ES-I3 (cell line): ENCODE results near the gene MIPOL1.

ENCODE experiments used
- H3K36me3 ChIP-seq: 2 replicates; pipeline ENCODE4 v1.6.1; 2013; ENCODE audit warnings: mild to moderate bottlenecking, low read length, control low read depth, moderate library complexity; ENCODE audit not compliant: insufficient read depth
- H3K4me1 ChIP-seq: 2 replicates; pipeline ENCODE4 v1.6.1; 2013; ENCODE audit warnings: mild to moderate bottlenecking, control low read depth, low read length; ENCODE audit not compliant: insufficient read depth
- H3K9ac ChIP-seq: 2 replicates; pipeline ENCODE4 v1.6.1; 2013; ENCODE audit warnings: low read depth, mild to moderate bottlenecking, low read length, moderate library complexity
- H3K9me3 ChIP-seq: 2 replicates; pipeline ENCODE4 v1.6.1; 2013; ENCODE audit warnings: mild to moderate bottlenecking, low read length, moderate library complexity; ENCODE audit not compliant: control insufficient read depth, insufficient read depth

The MIPOL1 gene

GRCh38 chr14:37571391-37571790 is 373.7 kb downstream of the MIPOL1 start:
- Histone ChIP-seq H3K9me3 (no peaks in the 10 kb centered on the region), H3K36me3 (no peaks in the 10 kb centered on the region), H3K4me1 (peaks cover 8% of the 10 kb centered on the region), H3K9ac (no peak overlapping the region)

- no peaks in the 10 kb centered on the region for H3K9me3 ChIP-seq
- no peaks in the 10 kb centered on the region for H3K36me3 ChIP-seq
- H3K4me1 ChIP-seq, result no peaks in the 10 kb centered on the region
- H3K9ac ChIP-seq, result no peak overlapping the region
These were observed 375.6 kb downstream of the MIPOL1 start for GRCh38 chr14:37573356-37573755.

GRCh38 chr14:37579274-37579673 is 381.5 kb downstream of the MIPOL1 start:
- Histone ChIP-seq H3K4me1 (no peaks in the 10 kb centered on the region; the same call in 1 of the 2 replicates), H3K9ac (no peak overlapping the region), H3K9me3 (no peaks in the 10 kb centered on the region), H3K36me3 (no peaks in the 10 kb centered on the region)

GRCh38 chr14:37580146-37580545 is 382.4 kb downstream of the MIPOL1 start:
- Histone ChIP-seq H3K36me3 (no peaks in the 10 kb centered on the region), H3K4me1 (no peaks in the 10 kb centered on the region; the same call in 1 of the 2 replicates), H3K9me3 (no peaks in the 10 kb centered on the region), H3K9ac (no peak overlapping the region)

GRCh38 chr14:37583358-37584210 is 385.8 kb downstream of the MIPOL1 start:
- Histone ChIP-seq H3K9me3 (no peaks in the 10 kb centered on the region), H3K9ac (peak overlapping the region; percentile 40; the same call in 1 of the 2 replicates), H3K4me1 (peaks cover 10% of the 10 kb centered on the region), H3K36me3 (no peaks in the 10 kb centered on the region)

GRCh38 chr14:37584211-37585100 is 386.7 kb downstream of the MIPOL1 start:
- H3K9ac ChIP-seq, result peak overlapping the region; percentile 40; the same call in 1 of the 2 replicates
- H3K4me1 ChIP-seq, result peaks cover 10% of the 10 kb centered on the region
- H3K9me3 ChIP-seq, result no peaks in the 10 kb centered on the region
- H3K36me3 ChIP-seq, result no peaks in the 10 kb centered on the region

GRCh38 chr14:37585101-37585511 is 387.4 kb downstream of the MIPOL1 start:
- H3K4me1 ChIP-seq, result peaks cover 10% of the 10 kb centered on the region
- no peaks in the 10 kb centered on the region for H3K9me3 ChIP-seq
- H3K9ac ChIP-seq, result peak overlapping the region; percentile 40; the same call in 1 of the 2 replicates
- H3K36me3 ChIP-seq, result no peaks in the 10 kb centered on the region

- no peaks in the 10 kb centered on the region for H3K9me3 ChIP-seq
- no peaks in the 10 kb centered on the region for H3K36me3 ChIP-seq
- no peak overlapping the region for H3K9ac ChIP-seq
- H3K4me1 ChIP-seq, result peaks cover 10% of the 10 kb centered on the region
These were observed 388.4 kb downstream of the MIPOL1 start for GRCh38 chr14:37585971-37586796.

- Histone ChIP-seq H3K9me3 (no peaks in the 10 kb centered on the region), H3K36me3 (no peaks in the 10 kb centered on the region), H3K4me1 (peaks cover 10% of the 10 kb centered on the region), H3K9ac (no peak overlapping the region)
These were observed 389.0 kb downstream of the MIPOL1 start for GRCh38 chr14:37586797-37587130.

GRCh38 chr14:37587131-37587803 is 389.5 kb downstream of the MIPOL1 start:
- Histone ChIP-seq H3K36me3 (no peaks in the 10 kb centered on the region), H3K9me3 (no peaks in the 10 kb centered on the region), H3K4me1 (peaks cover 10% of the 10 kb centered on the region), H3K9ac (peak overlapping the region; percentile 51; the same call in 1 of the 2 replicates)

- peak overlapping the region; percentile 51; the same call in 1 of the 2 replicates for H3K9ac ChIP-seq
- H3K36me3 ChIP-seq, result no peaks in the 10 kb centered on the region
- no peaks in the 10 kb centered on the region for H3K9me3 ChIP-seq
- peaks cover 10% of the 10 kb centered on the region for H3K4me1 ChIP-seq
These were observed 390.3 kb downstream of the MIPOL1 start for GRCh38 chr14:37587881-37588666.

- Histone ChIP-seq H3K4me1 (peaks cover 10% of the 10 kb centered on the region), H3K9me3 (no peaks in the 10 kb centered on the region), H3K9ac (peak overlapping the region; percentile 51; the same call in 1 of the 2 replicates), H3K36me3 (no peaks in the 10 kb centered on the region)
These were observed 390.9 kb downstream of the MIPOL1 start for GRCh38 chr14:37588667-37588955.
